Amygdala (tissue), 56 donors: ENCODE results near the gene NAA20.
"Not testable (repeated sequence)": the region's sequence is repeated elsewhere in the genome, so short reads cannot be mapped to it uniquely, and the experiment has no call there.

Source experiments
- DNase-seq, 56 donors: peaks; one replicate each; lab custom pipeline; 2025; lab: John Stamatoyannopoulos, UW

Gene NAA20

GRCh38 chr20:19990850-19991249, 26.3 kb upstream of the NAA20 start:
- DNase-seq, result no peak

GRCh38 chr20:19991308-19991707, 25.9 kb upstream of the NAA20 start:
- no peak for DNase-seq

- no peak for DNase-seq
These were observed 25.3 kb upstream of the NAA20 start for GRCh38 chr20:19991854-19992253.

DNA sequence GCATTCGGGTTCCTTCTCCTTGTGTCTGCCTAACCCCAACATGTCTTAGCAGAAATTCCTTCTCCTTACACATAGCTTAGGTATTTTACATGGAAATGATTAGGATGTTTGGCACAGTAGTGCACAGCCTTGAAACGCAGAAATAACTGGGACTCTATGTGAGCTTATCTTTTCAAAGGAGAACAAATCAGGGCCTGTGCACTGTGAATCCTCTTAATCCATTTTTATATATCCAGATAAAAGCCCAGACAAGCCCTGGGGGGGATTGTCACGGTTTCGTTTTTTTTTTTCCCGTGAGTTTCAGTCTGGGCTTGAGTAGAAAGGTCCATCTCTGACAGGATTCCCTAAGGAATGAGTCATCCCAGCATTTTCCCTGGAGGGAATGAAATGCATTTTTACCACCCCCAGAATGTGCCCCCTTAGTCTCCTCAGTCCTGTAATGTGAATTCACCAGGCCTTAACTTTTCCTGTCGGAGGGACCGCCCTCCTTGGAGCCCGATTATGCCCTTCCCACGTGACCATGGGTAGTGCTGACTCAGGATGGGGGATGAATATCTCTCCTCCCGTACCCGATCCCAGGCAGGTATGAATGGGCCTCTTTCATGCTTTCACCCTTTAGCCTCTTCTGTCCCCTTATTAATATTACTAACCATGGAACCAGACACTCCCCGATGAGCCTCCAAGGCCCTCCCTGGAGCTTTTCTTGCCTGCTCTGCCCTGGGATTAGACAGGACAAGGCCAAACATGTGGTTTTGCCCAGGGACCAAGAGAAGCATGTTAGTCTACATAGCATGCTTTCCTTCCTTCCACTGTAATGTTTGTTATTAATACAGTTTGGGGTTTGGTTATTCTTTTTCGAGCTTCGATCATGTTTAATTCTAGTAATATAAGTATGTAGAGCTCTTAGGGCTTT, 23.9 kb upstream of the NAA20 start:
- peak in 15 of 56 donors; percentile 18 to 62 (median 34) for DNase-seq

- DNase-seq, result peak in 14 of 56 donors; percentile 17 to 52 (median 38)
These were observed 23.0 kb upstream of the NAA20 start for GRCh38 chr20:19993958-19994669.

GRCh38 chr20:19995220-19995863, 21.8 kb upstream of the NAA20 start:
- peak in 8 of 56 donors; percentile 15 to 67 (median 40) for DNase-seq

GRCh38 chr20:19996222-19996621, 20.9 kb upstream of the NAA20 start:
- no peak for DNase-seq

- DNase-seq, result no peak
These were observed 20.2 kb upstream of the NAA20 start for GRCh38 chr20:19996917-19997316.

- no peak for DNase-seq
These were observed 18.0 kb upstream of the NAA20 start for GRCh38 chr20:19998990-19999705.

- DNase-seq, result no peak
These were observed 16.8 kb upstream of the NAA20 start for GRCh38 chr20:20000211-20000968.

- no peak for DNase-seq
These were observed 14.8 kb upstream of the NAA20 start for GRCh38 chr20:20002101-20002998.

GRCh38 chr20:20003031-20003954, 13.9 kb upstream of the NAA20 start:
- DNase-seq, result peak in 16 of 56 donors; percentile 27 to 81 (median 40)

GRCh38 chr20:20003955-20004322, 13.2 kb upstream of the NAA20 start:
- DNase-seq, result not testable (repeated sequence)

DNA sequence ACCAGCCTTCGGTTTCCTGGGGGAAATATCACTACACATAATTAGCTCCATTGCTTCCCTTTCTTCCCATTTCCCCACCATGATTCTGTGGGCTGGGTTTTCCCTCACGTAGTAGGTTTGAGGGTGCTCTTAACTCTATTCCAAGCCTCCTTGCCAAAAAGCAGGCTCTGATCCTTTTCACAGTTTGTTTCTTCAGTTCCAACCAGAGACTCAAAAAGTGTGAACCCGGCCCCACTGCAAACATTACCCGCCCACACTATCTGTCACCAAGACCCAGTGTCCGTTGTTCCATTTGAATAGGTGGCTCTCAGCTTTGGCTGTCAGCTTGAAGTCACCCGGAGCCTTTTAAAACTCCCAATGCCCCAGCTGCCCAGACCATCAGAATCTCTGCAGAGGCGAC, 11.8 kb upstream of the NAA20 start:
- no peak for DNase-seq

DNA sequence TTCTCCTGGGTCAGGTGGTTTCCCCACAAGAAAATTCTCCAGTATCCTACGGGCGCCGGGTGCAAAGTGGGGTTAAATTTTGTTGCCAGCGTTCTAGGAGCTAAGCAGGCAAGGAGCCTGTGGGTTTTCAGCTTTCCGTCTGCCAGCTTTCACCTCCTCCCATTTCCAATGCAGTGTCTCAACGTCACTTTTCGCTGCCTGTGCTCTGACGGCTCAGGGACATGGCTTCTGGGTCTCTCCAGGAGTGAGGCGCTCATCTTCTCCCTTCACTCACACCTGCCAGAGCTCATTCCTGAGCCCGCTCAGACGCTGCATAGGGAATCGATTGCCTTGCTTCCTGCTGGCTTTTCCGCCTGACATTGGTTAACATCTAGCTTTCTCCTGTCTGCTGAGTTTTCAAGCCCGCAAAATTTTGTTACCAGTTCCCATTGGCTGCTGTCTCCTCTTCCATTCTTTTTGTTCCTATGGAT, 7.3 kb upstream of the NAA20 start:
- peak in 1 of 56 donors; percentile 26 for DNase-seq

- peak in 1 of 56 donors; percentile 54 for DNase-seq
These were observed 6.3 kb upstream of the NAA20 start for GRCh38 chr20:20010639-20011500.
